ENCODE results near the gene PARS2.

Gene PARS2

GRCh38 chr1:54767526-54767925, 3.2 kb upstream of the PARS2 start:
- no peak for DNase-seq

GRCh38 chr1:54766726-54767125, 2.4 kb upstream of the PARS2 start:
- no peak for DNase-seq

- DNase-seq = no peak
Observed at GRCh38 chr1:54764922-54765561, 719 bp upstream of the PARS2 start.

- DNase-seq = no peak
Observed at GRCh38 chr1:54763816-54764132, 549 bp downstream of the PARS2 start.

- no peak for DNase-seq
Observed at GRCh38 chr1:54758678-54759348, 5.5 kb downstream of the PARS2 start.

- DNase-seq = no peak
Observed at GRCh38 chr1:54757833-54758232, 6.5 kb downstream of the PARS2 start.

- DNase-seq = no peak
Observed at GRCh38 chr1:54754486-54755285, 9.6 kb downstream of the PARS2 start.

- DNase-seq = no peak
Observed at GRCh38 chr1:54754045-54754444, 10.3 kb downstream of the PARS2 start.

- no peak for DNase-seq
Observed at GRCh38 chr1:54751426-54751825, 12.9 kb downstream of the PARS2 start.

GRCh38 chr1:54750596-54750995, 13.7 kb downstream of the PARS2 start:
- DNase-seq = no peak

- no peak for DNase-seq
Observed at GRCh38 chr1:54748094-54748835, 16.1 kb downstream of the PARS2 start.

- DNase-seq = no peak
Observed at GRCh38 chr1:54745864-54746263, 18.5 kb downstream of the PARS2 start.

- no peak for DNase-seq
Observed at GRCh38 chr1:54745274-54745673, 19.0 kb downstream of the PARS2 start.

GRCh38 chr1:54744696-54745095, 19.6 kb downstream of the PARS2 start:
- DNase-seq = no peak

- DNase-seq = no peak
Observed at GRCh38 chr1:54743416-54744226, 20.7 kb downstream of the PARS2 start.

- no peak for DNase-seq
Observed at GRCh38 chr1:54742282-54742681, 22.0 kb downstream of the PARS2 start.

- DNase-seq = no peak
Observed at GRCh38 chr1:54741531-54741930, 22.8 kb downstream of the PARS2 start.

- no peak for DNase-seq
Observed at GRCh38 chr1:54738244-54738643, 26.1 kb downstream of the PARS2 start.

GRCh38 chr1:54736685-54737084, 27.6 kb downstream of the PARS2 start:
- DNase-seq = no peak

GRCh38 chr1:54728027-54728426, 36.3 kb downstream of the PARS2 start:
- DNase-seq = no peak

- DNase-seq = no peak
Observed at GRCh38 chr1:54724771-54725170, 39.6 kb downstream of the PARS2 start.

GRCh38 chr1:54723985-54724384, 40.3 kb downstream of the PARS2 start:
- DNase-seq = no peak

GRCh38 chr1:54721719-54722118, 42.6 kb downstream of the PARS2 start:
- no peak for DNase-seq

All from NCI-H1694 (cell line).